Stomach (tissue), 9 donors: ENCODE data around the gene CDCA7L. TPM values are rescaled to one million over a fixed set of nuclear protein-coding genes. Genes with fewer than 3 reads are reported as not detected.

ENCODE experiments used
- DNase-seq, 2 donors: peaks; one replicate each; pipeline versions ENCODE4 v3.0.0 to v3.0.0-alpha.2; 2013 to 2019
- H3K27ac ChIP-seq, 5 donors: fragments of 200-600 bp in 4 of 5; sonication (generic) in 4 of 5; one replicate each; pipeline ENCODE4 v1.5.1; 2013 to 2019; ENCODE audit warnings: mild to moderate bottlenecking in 1 of 5, moderate library complexity in 1 of 5
- H3K27me3 ChIP-seq, 3 donors: fragments of 200-600 bp; sonication (generic); one replicate each; pipeline ENCODE4 v1.5.1; 2017 to 2019; ENCODE audit warnings: mixed run types in 1 of 3
- H3K36me3 ChIP-seq, 4 donors: fragments of 200-600 bp; sonication (generic); 1 replicate in 3 of 4; 2 replicates in 1 of 4; pipeline ENCODE4 v1.5.1; 2016 to 2019
- H3K4me1 ChIP-seq, 4 donors: fragments of 200-600 bp; sonication (generic); one replicate each; pipeline ENCODE4 v1.5.1; 2016 to 2019
- H3K4me3 ChIP-seq, 4 donors: fragments of 200-600 bp; sonication (generic) in 3 of 4; one replicate each; pipeline ENCODE4 v1.5.1; 2016 to 2019; ENCODE audit warnings: mild to moderate bottlenecking in 1 of 4
- H3K9me3 ChIP-seq, 4 donors: fragments of 200-600 bp; sonication (generic); one replicate each; pipeline ENCODE4 v1.5.1; 2016 to 2019
- EP300 ChIP-seq: sonication (generic); formaldehyde crosslinking; IDR thresholded peaks from one replicate; pipeline ENCODE4 v1.6.1; 2017; ENCODE audit warnings: antibody characterized with exemption
- POLR2A ChIP-seq, 4 donors: fragments of 450-650 bp; IDR thresholded peaks; one replicate each; pipeline ENCODE4 v1.6.1; 2016; ENCODE audit warnings: antibody characterized with exemption in 4 of 4, control low read depth in 2 of 4, mild to moderate bottlenecking in 1 of 4, moderate library complexity in 1 of 4
- POLR2AphosphoS5 ChIP-seq, 3 donors: sonication (generic); formaldehyde crosslinking; IDR thresholded peaks; one replicate each; pipeline ENCODE4 v1.6.1; 2016; ENCODE audit warnings: antibody characterized with exemption in 3 of 3
- WGBS, 5 donors: extraction: QIAGEN DNeasy Blood & Tissue Kit in 3 of 5; methylation state at CpG; one replicate each; pipeline versions ENCODE4 v1.1.5 to v1.1.7; 2013 to 2018; 5-methylcytosine and 5-hydroxymethylcytosine counted together
- intact Hi-C: fragments of 100-400 bp; cut with DNase I; formaldehyde crosslinking; loops from one replicate; pipeline ENCODE4 v1.15.1; 2023; ENCODE audit warnings: low total_unique reads
- polyA plus RNA-seq, 3 donors: library from polyadenylated mRNA; stranded (reverse); fragments of 200-250 nt; gene quantifications; one replicate each; pipeline ENCODE4 v1.2.3, GENCODE V29; 2013
- total RNA-seq, 5 donors: library from RNA; depleted of rRNA; stranded (reverse); fragments of >200 nt; gene quantifications; one replicate each; pipeline versions ENCODE4 v1.1.0 to v1.2.3, GENCODE V29; 2014 to 2016
- TF ChIP-seq, protein P1 (sequence below), 7 experiments: fragments of 450-650 bp in 4 of 7; fragments of 200-600 bp in 3 of 7; sonication (generic) in 3 of 7; IDR thresholded peaks; one replicate each; pipeline ENCODE4 v1.5.1; 2016 to 2019; ENCODE audit warnings: antibody characterized with exemption in 7 of 7, control low read depth in 2 of 7, mild to moderate bottlenecking in 1 of 7
- donor health status: healthy with polysubstance abuse.
- donor health status: Bipolar disorder and iron deficiency.
- donor health status: healthy.

The CDCA7L gene
- total and polyA plus RNA-seq, 8 donors: 5.4 to 89.8 (median 19.1) TPM

DNA sequence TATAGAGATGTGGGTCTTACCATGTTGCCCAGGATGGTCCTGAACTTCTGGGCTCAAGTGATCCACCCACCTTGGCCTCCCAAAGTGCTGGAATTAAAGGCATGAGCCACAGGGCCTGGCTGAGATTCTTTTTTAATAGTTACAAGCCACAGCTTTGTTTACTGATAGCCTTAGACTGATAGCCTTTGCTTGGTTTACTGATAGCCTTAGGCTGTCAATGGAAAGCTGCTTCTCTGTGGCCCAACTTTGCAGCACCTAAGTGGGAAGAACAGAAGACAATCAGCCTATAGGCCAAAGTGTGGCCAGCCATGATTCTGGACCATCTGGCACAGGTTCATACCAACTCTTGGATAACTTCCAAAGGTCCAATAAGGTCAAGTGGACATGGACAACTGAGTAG, 24.1 kb upstream of the CDCA7L start:
- H3K27ac ChIP-seq: no peak overlapping the region
- no peak for DNase-seq
- TF ChIP-seq, protein P1, sequence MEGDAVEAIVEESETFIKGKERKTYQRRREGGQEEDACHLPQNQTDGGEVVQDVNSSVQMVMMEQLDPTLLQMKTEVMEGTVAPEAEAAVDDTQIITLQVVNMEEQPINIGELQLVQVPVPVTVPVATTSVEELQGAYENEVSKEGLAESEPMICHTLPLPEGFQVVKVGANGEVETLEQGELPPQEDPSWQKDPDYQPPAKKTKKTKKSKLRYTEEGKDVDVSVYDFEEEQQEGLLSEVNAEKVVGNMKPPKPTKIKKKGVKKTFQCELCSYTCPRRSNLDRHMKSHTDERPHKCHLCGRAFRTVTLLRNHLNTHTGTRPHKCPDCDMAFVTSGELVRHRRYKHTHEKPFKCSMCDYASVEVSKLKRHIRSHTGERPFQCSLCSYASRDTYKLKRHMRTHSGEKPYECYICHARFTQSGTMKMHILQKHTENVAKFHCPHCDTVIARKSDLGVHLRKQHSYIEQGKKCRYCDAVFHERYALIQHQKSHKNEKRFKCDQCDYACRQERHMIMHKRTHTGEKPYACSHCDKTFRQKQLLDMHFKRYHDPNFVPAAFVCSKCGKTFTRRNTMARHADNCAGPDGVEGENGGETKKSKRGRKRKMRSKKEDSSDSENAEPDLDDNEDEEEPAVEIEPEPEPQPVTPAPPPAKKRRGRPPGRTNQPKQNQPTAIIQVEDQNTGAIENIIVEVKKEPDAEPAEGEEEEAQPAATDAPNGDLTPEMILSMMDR (IDR thresholded peaks at IDR 0.05): no peak
- TF ChIP-seq POLR2A (IDR thresholded peaks at IDR 0.05) (no peak), EP300 (no peak), POLR2AphosphoS5 (IDR thresholded peaks at IDR 0.05) (no peak)
- no peak overlapping the region for H3K4me3 ChIP-seq
- intact Hi-C loops: no loop called here
- no peaks in the 10 kb centered on the region for H3K36me3 ChIP-seq
- no peaks in the 10 kb centered on the region for H3K4me1 ChIP-seq
- H3K9me3 ChIP-seq: no peaks in the 10 kb centered on the region
- peaks cover 0 to 4% (median 0%) of the 10 kb centered on the region in 3 donors for H3K27me3 ChIP-seq

DNA sequence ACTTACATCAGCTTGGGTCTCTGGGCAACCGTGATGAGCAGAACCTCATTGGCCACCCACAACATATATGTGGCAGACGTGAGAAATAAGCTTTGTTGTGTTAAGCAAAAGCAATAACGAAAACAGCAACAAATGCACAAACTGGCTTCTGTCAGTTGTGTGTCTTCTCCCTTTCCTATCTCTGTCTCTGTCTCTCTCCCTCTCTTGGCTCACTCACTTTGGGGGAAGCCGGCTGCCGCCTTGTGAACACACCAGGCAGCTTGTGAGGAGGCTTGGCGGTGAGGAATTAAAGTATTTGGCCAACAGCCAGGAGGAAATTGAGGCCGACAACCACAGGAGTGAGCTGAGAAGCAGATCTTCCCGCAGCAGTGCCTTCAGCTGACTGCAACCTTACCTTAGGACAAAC, 21.9 kb upstream of the CDCA7L start:
- WGBS, 5 donors: 55 to 62% (median 56%) methylated on average over 8 of the region's 8 CpGs
- H3K27me3 ChIP-seq: peaks cover 0 to 4% (median 0%) of the 10 kb centered on the region in 3 donors
- H3K9me3 ChIP-seq: no peaks in the 10 kb centered on the region
- no peak overlapping the region for H3K4me3 ChIP-seq
- no peak for DNase-seq
- no peak overlapping the region for H3K27ac ChIP-seq
- intact Hi-C loops: no loop called here
- TF ChIP-seq POLR2A (IDR thresholded peaks at IDR 0.05) (no peak), EP300 (no peak), POLR2AphosphoS5 (IDR thresholded peaks at IDR 0.05) (no peak)
- TF ChIP-seq, protein P1 (IDR thresholded peaks at IDR 0.05): no peak
- no peaks in the 10 kb centered on the region for H3K4me1 ChIP-seq
- no peaks in the 10 kb centered on the region for H3K36me3 ChIP-seq

DNA sequence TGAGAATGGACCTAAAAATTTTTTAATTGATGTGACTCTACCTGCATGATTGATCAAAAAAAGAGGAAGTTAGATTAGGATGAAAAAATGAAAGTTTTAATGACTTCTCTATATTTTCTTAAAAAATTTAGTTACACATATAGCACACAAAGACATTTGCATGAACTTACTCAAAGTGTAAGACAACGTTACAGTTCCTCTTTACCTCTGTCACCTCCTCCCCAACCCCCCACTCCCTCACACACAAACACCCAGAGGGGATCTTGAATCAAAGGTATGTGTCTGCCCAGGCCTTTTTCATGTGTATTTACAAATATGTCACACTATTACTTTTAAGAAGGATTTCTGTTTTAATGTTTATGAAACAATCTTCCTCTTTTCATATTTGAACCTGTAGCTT, 20.6 kb upstream of the CDCA7L start:
- no peaks in the 10 kb centered on the region for H3K27me3 ChIP-seq
- intact Hi-C loops: no loop called here
- 67 to 74% (median 69%) methylated on average over 1 of the region's 1 CpG for WGBS, 5 donors
- TF ChIP-seq, protein P1 (IDR thresholded peaks at IDR 0.05): no peak
- no peak for TF ChIP-seq POLR2AphosphoS5 (IDR thresholded peaks at IDR 0.05)
- TF ChIP-seq EP300: no peak
- TF ChIP-seq POLR2A (IDR thresholded peaks at IDR 0.05): no peak
- no peaks in the 10 kb centered on the region for H3K4me1 ChIP-seq
- DNase-seq: no peak
- H3K9me3 ChIP-seq: no peaks in the 10 kb centered on the region
- H3K27ac ChIP-seq: no peak overlapping the region
- no peaks in the 10 kb centered on the region for H3K36me3 ChIP-seq
- no peak overlapping the region for H3K4me3 ChIP-seq

DNA sequence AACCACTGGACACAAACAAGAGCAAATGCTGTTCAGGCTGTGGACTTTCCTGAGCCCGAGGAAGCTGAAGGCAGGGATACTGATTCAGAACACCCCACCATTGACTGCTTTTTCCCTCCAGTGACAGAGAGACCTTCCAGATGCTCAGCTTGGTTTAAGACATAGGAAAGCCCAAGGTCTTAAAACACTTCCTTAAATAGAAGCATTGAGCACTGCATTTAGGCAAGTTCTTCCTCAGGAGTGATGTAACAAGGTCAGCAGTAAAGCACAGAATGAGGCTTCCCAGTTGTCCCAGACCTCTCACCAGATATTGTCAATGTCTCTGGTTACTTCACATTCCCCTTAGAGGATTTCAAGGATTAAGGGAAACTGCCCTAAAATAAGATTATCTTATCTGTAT, 19.6 kb upstream of the CDCA7L start:
- peak overlapping the region in 1 of 5 donors; percentile 8 for H3K27ac ChIP-seq
- H3K4me1 ChIP-seq: no peaks in the 10 kb centered on the region
- TF ChIP-seq POLR2AphosphoS5 (IDR thresholded peaks at IDR 0.05): peak in 1 of 3 donors; percentile 8
- no peak for TF ChIP-seq EP300
- no peaks in the 10 kb centered on the region for H3K9me3 ChIP-seq
- peak in 1 of 2 donors; percentile 62 for DNase-seq
- intact Hi-C loops: no loop called here
- no peaks in the 10 kb centered on the region for H3K36me3 ChIP-seq
- no peak overlapping the region for H3K4me3 ChIP-seq
- no peaks in the 10 kb centered on the region for H3K27me3 ChIP-seq
- whole genome bisulfite sequencing, 5 donors: 57 to 73% (median 63%) methylated on average over 1 of the region's 1 CpG

DNA sequence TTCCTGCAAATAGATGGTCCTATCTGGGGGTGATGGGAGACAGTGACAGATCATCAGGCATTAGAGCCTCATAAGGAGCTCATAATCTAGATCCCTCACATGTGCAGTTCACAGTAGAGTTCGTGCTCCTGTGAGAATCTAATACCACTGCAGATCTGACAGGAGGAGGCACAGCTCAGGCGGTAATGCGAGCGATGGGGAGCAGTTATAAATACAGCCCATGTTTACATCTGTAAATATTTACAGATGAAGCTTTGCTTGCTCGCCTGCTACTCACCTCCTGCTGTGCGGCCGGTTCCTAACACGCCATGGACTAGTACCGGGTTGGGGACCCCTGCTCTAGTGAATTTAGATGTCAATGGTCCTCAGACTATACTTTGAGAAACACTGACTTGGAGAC, 17.0 kb upstream of the CDCA7L start:
- Histone ChIP-seq H3K27ac (no peak overlapping the region), H3K4me3 (no peak overlapping the region), H3K4me1 (no peaks in the 10 kb centered on the region), H3K9me3 (no peaks in the 10 kb centered on the region), H3K27me3 (no peaks in the 10 kb centered on the region), H3K36me3 (no peaks in the 10 kb centered on the region)
- intact Hi-C loops: no loop called here
- DNase-seq: no peak
- WGBS, 5 donors: 29 to 56% (median 37%) methylated on average over 9 of the region's 9 CpGs
- TF ChIP-seq, protein P1 (IDR thresholded peaks at IDR 0.05): no peak
- no peak for TF ChIP-seq EP300
- TF ChIP-seq POLR2AphosphoS5 (IDR thresholded peaks at IDR 0.05): no peak
- no peak for TF ChIP-seq POLR2A (IDR thresholded peaks at IDR 0.05)
